ENCODE data around the gene AP2A1. TPM values are rescaled to one million over a fixed set of nuclear protein-coding genes. Genes with fewer than 3 reads are reported as not detected.

The AP2A1 gene
- total RNA-seq, 1 donor from 2014 or later, result 74.0 TPM

GRCh38 chr19:49766007-49766929 is 533 bp upstream of the AP2A1 start:
- intact Hi-C loops (cut with micrococcal nuclease), result loop anchor here (1.0 to 5.0 kb wide), 19 partner anchors 42 to 774 kb away; partner anchors contain the start of genes AKT1S1, ALDH16A1, ATF5 and C19orf73

- intact Hi-C loops (cut with micrococcal nuclease), result loop anchor here (2.0 to 5.0 kb wide), 4 partner anchors 161 to 775 kb away; partner anchors contain the start of genes ALDH16A1, ATF5, C19orf73 and GYS1
Observed at GRCh38 chr19:49767381-49767780, 580 bp downstream of the AP2A1 start.

GRCh38 chr19:49767967-49768581 is 1.3 kb downstream of the AP2A1 start:
- intact Hi-C loops (cut with micrococcal nuclease), result loop anchor here (2.0 to 5.0 kb wide), 4 partner anchors 161 to 776 kb away; partner anchors contain the start of genes ALDH16A1, ATF5, C19orf73 and GYS1

- intact Hi-C loops (cut with micrococcal nuclease), result no loop called here
Observed at GRCh38 chr19:49770529-49770928, 3.7 kb downstream of the AP2A1 start.

GRCh38 chr19:49771674-49772139 is 4.9 kb downstream of the AP2A1 start:
- intact Hi-C loops (cut with micrococcal nuclease), result no loop called here

GRCh38 chr19:49772850-49773432 is 6.1 kb downstream of the AP2A1 start:
- intact Hi-C loops (cut with micrococcal nuclease), result no loop called here

- intact Hi-C loops (cut with micrococcal nuclease), result no loop called here
Observed at GRCh38 chr19:49773663-49774350, 7.0 kb downstream of the AP2A1 start.

GRCh38 chr19:49774969-49775368 is 8.2 kb downstream of the AP2A1 start:
- intact Hi-C loops (cut with micrococcal nuclease), result no loop called here

- intact Hi-C loops (cut with micrococcal nuclease), result no loop called here
Observed at GRCh38 chr19:49775742-49776370, 9.1 kb downstream of the AP2A1 start.

GRCh38 chr19:49776371-49776764 is 9.6 kb downstream of the AP2A1 start:
- intact Hi-C loops (cut with micrococcal nuclease), result no loop called here

- intact Hi-C loops (cut with micrococcal nuclease), result no loop called here
Observed at GRCh38 chr19:49779731-49780555, 13.1 kb downstream of the AP2A1 start.

GRCh38 chr19:49780861-49781260 is 14.1 kb downstream of the AP2A1 start:
- intact Hi-C loops (cut with micrococcal nuclease), result no loop called here

GRCh38 chr19:49781394-49781793 is 14.6 kb downstream of the AP2A1 start:
- intact Hi-C loops (cut with micrococcal nuclease), result no loop called here

GRCh38 chr19:49782515-49782914 is 15.7 kb downstream of the AP2A1 start:
- intact Hi-C loops (cut with micrococcal nuclease), result no loop called here

GRCh38 chr19:49786376-49786820 is 19.6 kb downstream of the AP2A1 start:
- intact Hi-C loops (cut with micrococcal nuclease), result no loop called here

- intact Hi-C loops (cut with micrococcal nuclease), result no loop called here
Observed at GRCh38 chr19:49787746-49788145, 20.9 kb downstream of the AP2A1 start.

GRCh38 chr19:49788857-49789256 is 22.1 kb downstream of the AP2A1 start:
- intact Hi-C loops (cut with micrococcal nuclease), result no loop called here

GRCh38 chr19:49790866-49791265 is 24.1 kb downstream of the AP2A1 start:
- intact Hi-C loops (cut with micrococcal nuclease), result no loop called here

- intact Hi-C loops (cut with micrococcal nuclease), result no loop called here
Observed at GRCh38 chr19:49791776-49792445, 25.1 kb downstream of the AP2A1 start.

Data from T-helper 1 cell treated with Interleukin-12 subunit alpha and Interleukin-12 subunit beta and Interleukin-4 antibody, amounts not matched to agents 30 ng/mL and 1 ng/mL, for 36 hours (primary cell).